Spleen (tissue), 11 donors: Measurements from ENCODE around the gene METAP2. TPM values are rescaled to one million over a fixed set of nuclear protein-coding genes. Genes with fewer than 3 reads are reported as not detected.
A peak's percentile ranks its signal among the peaks of the same experiment; 100 is the strongest.
"Not testable (repeated sequence)": the region's sequence is repeated elsewhere in the genome, so short reads cannot be mapped to it uniquely, and the experiment has no call there.

Source experiments
- DNase-seq: peaks from one replicate; pipeline ENCODE4 v3.0.0-alpha.2; 2020
- H3K27ac ChIP-seq, 8 donors: fragments of 200-600 bp; sonication (generic) in 7 of 8; 1 replicate in 4 of 8; 2 replicates in 4 of 8; pipeline versions ENCODE4 v1.5.0 to v1.8.0; 2016 to 2021; ENCODE audit warnings: inconsistent platforms in 4 of 8, mild to moderate bottlenecking in 4 of 8, moderate library complexity in 1 of 8
- H3K27me3 ChIP-seq, 7 donors: fragments of 200-600 bp; sonication (generic) in 6 of 7; replicated peaks in 1 of 7; 1 replicate in 4 of 7; 2 replicates in 3 of 7; pipeline versions ENCODE4 v1.5.0 to v1.8.0; 2016 to 2021; ENCODE audit warnings: inconsistent platforms in 3 of 7, mild to moderate bottlenecking in 1 of 7
- H3K36me3 ChIP-seq, 6 donors: fragments of 200-600 bp; sonication (generic) in 5 of 6; 1 replicate in 4 of 6; 2 replicates in 2 of 6; pipeline versions ENCODE4 v1.5.0 to v1.8.0; 2016 to 2021; ENCODE audit warnings: inconsistent platforms in 2 of 6
- H3K4me1 ChIP-seq, 6 donors: fragments of 200-600 bp; sonication (generic) in 5 of 6; 1 replicate in 3 of 6; 2 replicates in 3 of 6; pipeline versions ENCODE4 v1.5.0 to v1.8.0; 2016 to 2021; ENCODE audit warnings: inconsistent platforms in 3 of 6
- H3K4me3 ChIP-seq, 8 donors: fragments of 200-600 bp; sonication (generic) in 7 of 8; 1 replicate in 4 of 8; 2 replicates in 4 of 8; pipeline versions ENCODE4 v1.5.0 to v1.8.0; 2016 to 2021; ENCODE audit warnings: inconsistent platforms in 4 of 8, mild to moderate bottlenecking in 4 of 8, moderate library complexity in 2 of 8
- H3K9me3 ChIP-seq, 8 donors: fragments of 200-600 bp; sonication (generic) in 7 of 8; 1 replicate in 4 of 8; 2 replicates in 4 of 8; pipeline versions ENCODE4 v1.5.0 to v1.8.0; 2016 to 2021; ENCODE audit warnings: inconsistent platforms in 4 of 8
- POLR2A ChIP-seq, 3 donors: fragments of 450-650 bp; IDR thresholded peaks; one replicate each; pipeline ENCODE4 v1.5.1; 2017; ENCODE audit warnings: antibody characterized with exemption in 3 of 3, mild to moderate bottlenecking in 1 of 3
- POLR2AphosphoS5 ChIP-seq, 3 donors: sonication (generic); formaldehyde crosslinking; IDR thresholded peaks; one replicate each; pipeline ENCODE4 v1.5.1; 2017; ENCODE audit warnings: antibody characterized with exemption in 3 of 3
- WGBS, 5 donors: extraction: QIAGEN DNeasy Blood & Tissue Kit in 3 of 5; methylation state at CpG; one replicate each; pipeline versions ENCODE4 v1.1.5 to v1.1.7; 2013 to 2018; 5-methylcytosine and 5-hydroxymethylcytosine counted together
- intact Hi-C: fragments of 100-400 bp; cut with DNase I; formaldehyde crosslinking; loops from one replicate; pipeline ENCODE4 v1.15.0; 2023; ENCODE audit warnings: low total_unique reads
- polyA plus RNA-seq, 3 donors: library from polyadenylated mRNA; stranded (reverse); fragments of 200-250 nt; gene quantifications; one replicate each; pipeline ENCODE4 v1.2.1, GENCODE V29; 2013
- total RNA-seq, 7 donors: library from RNA; depleted of rRNA in 3 of 7; stranded (reverse); fragments of >200 nt in 3 of 7; fragmentation: NEBNext Ultra II Directional in 4 of 7; extraction: Animal tissue kit (Norgen Biotek cat#: 25700) in 4 of 7; gene quantifications; one replicate each; pipeline versions ENCODE4 v1.1.0 to v1.2.1, GENCODE V29; 2016 to 2021
- TF ChIP-seq, protein P1 (sequence below), 11 experiments: fragments of 200-600 bp in 7 of 11; fragments of 450-650 bp in 4 of 11; sonication (generic) in 4 of 11; IDR thresholded peaks in 8 of 11; conservative IDR thresholded peaks in 3 of 11; 1 replicate in 7 of 11; 2 replicates in 4 of 11; pipeline versions ENCODE4 v1.4.0 to v1.8.0; 2016 to 2021; ENCODE audit warnings: antibody characterized with exemption in 11 of 11, inconsistent platforms in 4 of 11, mild to moderate bottlenecking in 1 of 11
- donor health status: healthy with polysubstance abuse.
- donor health status: DM: no; HTN: no; CAD: no; lungs with moderate emphysema.
- donor health status: DM: no; HTN: no; CAD: no.
- donor health status: Bipolar disorder and iron deficiency.
- donor health status: healthy.
- donor health status: DM: no; HTN: no; CAD: no.
- donor health status: DM: yes; HTN: yes; CAD: no.

Gene METAP2
- total and polyA plus RNA-seq, 10 donors = 29.8 to 69.2 (median 45.7) TPM

DNA sequence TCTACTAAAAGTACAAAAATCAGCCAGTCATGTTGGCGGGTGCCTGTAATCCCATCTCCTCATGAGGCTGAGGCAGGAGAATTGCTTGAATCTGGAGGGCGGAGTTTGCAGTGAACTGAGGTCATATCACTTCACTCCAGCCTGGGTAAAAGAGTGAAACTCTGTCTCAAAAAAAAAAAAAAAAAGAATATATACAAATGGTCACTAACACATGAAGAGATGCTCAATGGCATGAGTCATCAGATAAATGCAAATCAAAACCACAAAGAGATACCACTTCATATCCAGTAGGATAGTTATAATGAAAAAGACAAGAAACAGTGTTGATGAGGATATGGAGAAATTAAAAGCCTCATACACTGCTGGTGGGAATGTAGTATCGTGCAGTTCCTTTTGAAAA lies 33.6 kb upstream of the METAP2 start:
- peaks cover 0 to 3% (median 0%) of the 10 kb centered on the region in 8 donors for H3K9me3 ChIP-seq
- H3K4me3 ChIP-seq = no peak overlapping the region
- H3K4me1 ChIP-seq = peaks cover 0 to 10% (median 3%) of the 10 kb centered on the region in 6 donors
- H3K36me3 ChIP-seq = no peaks in the 10 kb centered on the region
- TF ChIP-seq, protein P1, sequence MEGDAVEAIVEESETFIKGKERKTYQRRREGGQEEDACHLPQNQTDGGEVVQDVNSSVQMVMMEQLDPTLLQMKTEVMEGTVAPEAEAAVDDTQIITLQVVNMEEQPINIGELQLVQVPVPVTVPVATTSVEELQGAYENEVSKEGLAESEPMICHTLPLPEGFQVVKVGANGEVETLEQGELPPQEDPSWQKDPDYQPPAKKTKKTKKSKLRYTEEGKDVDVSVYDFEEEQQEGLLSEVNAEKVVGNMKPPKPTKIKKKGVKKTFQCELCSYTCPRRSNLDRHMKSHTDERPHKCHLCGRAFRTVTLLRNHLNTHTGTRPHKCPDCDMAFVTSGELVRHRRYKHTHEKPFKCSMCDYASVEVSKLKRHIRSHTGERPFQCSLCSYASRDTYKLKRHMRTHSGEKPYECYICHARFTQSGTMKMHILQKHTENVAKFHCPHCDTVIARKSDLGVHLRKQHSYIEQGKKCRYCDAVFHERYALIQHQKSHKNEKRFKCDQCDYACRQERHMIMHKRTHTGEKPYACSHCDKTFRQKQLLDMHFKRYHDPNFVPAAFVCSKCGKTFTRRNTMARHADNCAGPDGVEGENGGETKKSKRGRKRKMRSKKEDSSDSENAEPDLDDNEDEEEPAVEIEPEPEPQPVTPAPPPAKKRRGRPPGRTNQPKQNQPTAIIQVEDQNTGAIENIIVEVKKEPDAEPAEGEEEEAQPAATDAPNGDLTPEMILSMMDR (IDR thresholded peaks at IDR 0.05 in 8 of 11, conservative IDR thresholded peaks at IDR 0.05 in 3 of 11) = no peak
- no peak for DNase-seq
- WGBS, 5 donors = 72 to 90% (median 83%) methylated on average over 3 of the region's 3 CpGs
- intact Hi-C loops = no loop called here
- H3K27me3 ChIP-seq = no peaks in the 10 kb centered on the region
- no peak overlapping the region for H3K27ac ChIP-seq

DNA sequence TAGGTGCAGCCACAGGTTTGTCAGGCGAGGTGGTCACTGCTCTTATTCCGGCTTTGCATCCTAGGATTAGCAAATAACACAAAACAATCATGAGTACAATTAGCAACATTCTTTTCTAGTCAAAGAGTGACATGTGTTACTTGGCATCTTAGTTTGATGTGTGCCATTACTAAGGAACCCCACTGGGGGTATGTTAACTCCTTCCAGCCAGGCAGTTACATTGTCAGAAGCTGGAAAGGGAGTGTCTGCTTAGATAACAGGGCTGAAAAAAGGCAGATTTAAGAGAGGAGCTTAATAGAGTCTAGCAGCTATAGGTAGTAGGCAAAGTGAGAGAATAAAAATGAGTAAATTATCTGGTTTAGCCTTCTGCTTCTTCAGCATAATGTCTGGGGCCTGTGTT lies 30.5 kb upstream of the METAP2 start:
- peaks cover 0 to 25% (median 9%) of the 10 kb centered on the region in 7 donors for H3K27me3 ChIP-seq
- no peak for DNase-seq
- no peak overlapping the region for H3K4me3 ChIP-seq
- H3K9me3 ChIP-seq = peaks cover 0 to 3% (median 0%) of the 10 kb centered on the region in 8 donors
- TF ChIP-seq POLR2A (IDR thresholded peaks at IDR 0.05) (no peak), POLR2AphosphoS5 (IDR thresholded peaks at IDR 0.05) (no peak)
- TF ChIP-seq, protein P1 (IDR thresholded peaks at IDR 0.05 in 8 of 11, conservative IDR thresholded peaks at IDR 0.05 in 3 of 11) = no peak
- peaks cover 0 to 17% (median 5%) of the 10 kb centered on the region in 6 donors for H3K4me1 ChIP-seq
- no peaks in the 10 kb centered on the region for H3K36me3 ChIP-seq
- H3K27ac ChIP-seq = no peak overlapping the region
- 91 to 96% (median 94%) methylated on average over 2 of the region's 2 CpGs for WGBS, 5 donors
- intact Hi-C loops = no loop called here

DNA sequence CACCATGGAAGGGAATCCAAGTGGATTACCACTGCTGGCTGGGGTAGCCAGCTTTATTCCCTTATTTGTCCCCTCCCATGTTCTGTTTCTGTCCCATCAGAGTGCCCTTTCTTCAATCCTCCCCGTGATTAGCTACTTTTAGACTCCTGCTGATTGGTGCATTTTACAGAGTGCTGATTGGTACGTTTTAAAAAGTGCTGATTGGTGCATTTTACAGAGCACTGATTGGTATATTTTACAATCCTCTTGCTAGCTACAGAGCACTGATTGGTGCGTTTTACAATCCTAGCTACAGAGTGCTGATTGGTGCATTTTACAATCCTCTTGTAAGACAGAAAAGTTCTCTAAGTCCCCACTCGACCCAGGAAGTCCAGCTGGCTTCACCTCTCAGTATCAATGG lies 28.9 kb upstream of the METAP2 start:
- H3K4me3 ChIP-seq, intact Hi-C loops, H3K9me3 ChIP-seq, DNase-seq, H3K36me3 ChIP-seq, H3K4me1 ChIP-seq, H3K27ac ChIP-seq: not testable (repeated sequence)
- peaks cover 0 to 28% (median 9%) of the 10 kb centered on the region in 7 donors for H3K27me3 ChIP-seq
- WGBS, 5 donors = 80 to 91% (median 88%) methylated on average over 4 of the region's 4 CpGs

DNA sequence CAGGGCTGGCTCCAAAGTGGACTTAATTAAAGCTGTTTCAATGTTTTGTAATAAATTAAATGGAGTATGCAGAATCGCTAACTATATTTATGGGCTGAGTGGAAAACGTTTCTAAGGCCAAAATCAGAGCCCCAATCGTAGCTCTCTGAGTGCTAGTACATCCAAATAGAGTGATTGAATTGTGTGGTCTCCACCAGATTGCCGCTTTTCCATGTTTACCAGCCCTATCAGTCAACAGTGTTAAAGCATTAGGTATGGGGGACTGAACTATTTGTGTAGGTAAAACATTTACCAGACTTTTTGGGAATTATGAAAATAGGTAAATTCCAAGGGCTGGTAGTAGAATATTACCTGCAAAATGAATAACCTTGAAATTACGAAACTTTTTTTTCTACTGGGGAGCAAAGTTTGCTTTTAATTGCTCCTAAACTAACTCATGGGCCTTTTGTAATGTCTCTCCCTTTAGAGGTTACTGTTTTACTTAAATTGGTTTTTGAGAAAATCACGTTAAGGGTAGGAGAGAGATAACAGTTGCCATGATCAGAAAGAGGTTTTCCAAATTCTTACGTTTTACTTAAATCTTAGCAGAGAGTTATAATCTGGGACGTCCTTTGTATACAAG lies 28.0 kb upstream of the METAP2 start:
- peak overlapping the region in 1 of 8 donors; percentile 29 for H3K4me3 ChIP-seq
- 79 to 86% (median 82%) methylated on average over 8 of the region's 8 CpGs for WGBS, 5 donors

More for the DNA sequence above, 28.0 kb upstream of the METAP2 start:
- Histone ChIP-seq H3K36me3 (no peaks in the 10 kb centered on the region), H3K9me3 (peaks cover 0 to 3% (median 0%) of the 10 kb centered on the region in 8 donors), H3K27me3 (peaks cover 0 to 28% (median 9%) of the 10 kb centered on the region in 7 donors), H3K27ac (no peak overlapping the region), H3K4me1 (peaks cover 0 to 7% (median 2%) of the 10 kb centered on the region in 6 donors)
- intact Hi-C loops = no loop called here
- DNase-seq = no peak
- TF ChIP-seq, protein P1 (IDR thresholded peaks at IDR 0.05 in 8 of 11, conservative IDR thresholded peaks at IDR 0.05 in 3 of 11) = no peak
- no peak for TF ChIP-seq POLR2A (IDR thresholded peaks at IDR 0.05)
- no peak for TF ChIP-seq POLR2AphosphoS5 (IDR thresholded peaks at IDR 0.05)
